Measurements from ENCODE around the gene RAD52.

DNA sequence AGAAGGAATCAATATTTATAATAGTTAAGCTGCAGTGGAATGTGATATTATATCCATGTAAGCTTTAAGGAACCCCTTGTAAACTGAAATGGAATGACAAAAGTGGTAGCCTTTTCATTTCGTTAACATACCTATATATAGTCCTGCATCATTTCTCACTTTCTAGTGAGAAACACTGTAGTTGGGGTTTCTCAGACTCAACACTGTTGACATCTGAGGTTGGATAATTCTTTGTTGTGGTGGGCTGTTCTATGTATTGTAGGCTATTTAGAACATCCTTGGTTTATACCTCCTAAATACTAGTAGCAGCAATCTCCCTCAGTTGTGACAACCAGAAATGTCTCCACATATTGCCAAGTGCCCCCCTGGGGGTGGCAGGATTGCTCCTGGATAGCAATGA is 79.1 kb downstream of the RAD52 start:
- TF ChIP-seq, protein P1, sequence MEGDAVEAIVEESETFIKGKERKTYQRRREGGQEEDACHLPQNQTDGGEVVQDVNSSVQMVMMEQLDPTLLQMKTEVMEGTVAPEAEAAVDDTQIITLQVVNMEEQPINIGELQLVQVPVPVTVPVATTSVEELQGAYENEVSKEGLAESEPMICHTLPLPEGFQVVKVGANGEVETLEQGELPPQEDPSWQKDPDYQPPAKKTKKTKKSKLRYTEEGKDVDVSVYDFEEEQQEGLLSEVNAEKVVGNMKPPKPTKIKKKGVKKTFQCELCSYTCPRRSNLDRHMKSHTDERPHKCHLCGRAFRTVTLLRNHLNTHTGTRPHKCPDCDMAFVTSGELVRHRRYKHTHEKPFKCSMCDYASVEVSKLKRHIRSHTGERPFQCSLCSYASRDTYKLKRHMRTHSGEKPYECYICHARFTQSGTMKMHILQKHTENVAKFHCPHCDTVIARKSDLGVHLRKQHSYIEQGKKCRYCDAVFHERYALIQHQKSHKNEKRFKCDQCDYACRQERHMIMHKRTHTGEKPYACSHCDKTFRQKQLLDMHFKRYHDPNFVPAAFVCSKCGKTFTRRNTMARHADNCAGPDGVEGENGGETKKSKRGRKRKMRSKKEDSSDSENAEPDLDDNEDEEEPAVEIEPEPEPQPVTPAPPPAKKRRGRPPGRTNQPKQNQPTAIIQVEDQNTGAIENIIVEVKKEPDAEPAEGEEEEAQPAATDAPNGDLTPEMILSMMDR (IDR thresholded peaks at IDR 0.05; ENCODE audit: insufficient read depth, low read length): no peak
- no peak for TF ChIP-seq POLR2AphosphoS5 (IDR thresholded peaks at IDR 0.05; ENCODE audit: low read depth)

Measured in HL-60 (cell line).